ENCODE results near the gene TAF7. TPM values are rescaled to one million over a fixed set of nuclear protein-coding genes. Genes with fewer than 3 reads are reported as not detected.

Gene TAF7
- 10 to 100 TPM; 65.5 to 67.0 TPM for total RNA-seq

GRCh38 chr5:141320225-141321169 is at the start of gene TAF7:
TAF7 (minus strand) TSS chr5:141320784; CDS start chr5:141320044, 740 bp downstream.
- Mint-ChIP-seq H3K4me1 (ENCODE audit: low read depth) (peaks cover 33% of the 10 kb centered on the region), H3K27me3 (ENCODE audit: low read depth) (peaks cover 2% of the 10 kb centered on the region), H3K27ac (peak within 1 kb of the TSS; percentile 100), H3K9me3 (ENCODE audit: insufficient read depth) (peaks cover 53% of the 10 kb centered on the region), H3K36me3 (ENCODE audit: low read depth) (peaks cover 59% of the 10 kb centered on the region), H3K4me3 (peak within 1 kb of the TSS; percentile 99)
- POLR2A ChIA-PET, result interaction anchor here (0.6 to 1.8 kb wide), 20 partner anchors 9 to 640 kb away, joined by 3 to 14 read pairs (median 3); partner anchors contain the start of gene PCDHGA1
- ATAC-seq (peak; percentile 94), DNase-seq (peak; percentile 95)
- CTCF ChIA-PET, result interaction anchor here (0.7 to 4.5 kb wide), 40 partner anchors 9 to 630 kb away, joined by 3 to 33 read pairs (median 4); partner anchors contain the start of genes HARS1, PCDHB14, PCDHGA1 and PCDHGA10

- Mint-ChIP-seq H3K36me3 (ENCODE audit: low read depth) (peaks cover 28% of the 10 kb centered on the region), H3K9me3 (ENCODE audit: insufficient read depth) (peaks cover 48% of the 10 kb centered on the region), H3K27me3 (ENCODE audit: low read depth) (peaks cover 56% of the 10 kb centered on the region), H3K27ac (no peak overlapping the region), H3K4me3 (peak overlapping the region; percentile 38), H3K4me1 (ENCODE audit: low read depth) (peaks cover 8% of the 10 kb centered on the region)
- ATAC-seq (no peak), DNase-seq (no peak)
- POLR2A ChIA-PET, result no interaction called here
- CTCF ChIA-PET, result no interaction called here
Measured at GRCh38 chr5:141366016-141366896, 45.7 kb upstream of the TAF7 start.

GRCh38 chr5:141363952-141364660 is 43.5 kb upstream of the TAF7 start, which contains the start of gene PCDHGA5:
PCDHGA5 (plus strand) TSS chr5:141364162; CDS start chr5:141364331, 169 bp downstream.
- peaks cover 37% of the 10 kb centered on the region for H3K36me3 Mint-ChIP-seq (ENCODE audit: low read depth)
- CTCF ChIA-PET, result interaction anchor here (1.0 to 1.2 kb wide), 6 partner anchors 22 to 57 kb away, joined by 3 to 5 read pairs (median 3); partner anchors contain the start of genes PCDHGA10, PCDHGA11, PCDHGB5 and TAF7

GRCh38 chr5:141362719-141363118 is 42.1 kb upstream of the TAF7 start:
- H3K9me3 Mint-ChIP-seq (ENCODE audit: insufficient read depth), result peaks cover 55% of the 10 kb centered on the region
- ATAC-seq, result no peak
- H3K4me1 Mint-ChIP-seq (ENCODE audit: low read depth), result peaks cover 2% of the 10 kb centered on the region
- DNase-seq, result no peak
- peaks cover 37% of the 10 kb centered on the region for H3K36me3 Mint-ChIP-seq (ENCODE audit: low read depth)
- H3K27ac Mint-ChIP-seq, result no peak overlapping the region
- no peak overlapping the region for H3K4me3 Mint-ChIP-seq
- ChIA-PET POLR2A (interaction anchor here (1.2 kb wide), 1 partner anchor 42 kb away, joined by 3 read pairs; the partner anchor contains the start of gene TAF7), CTCF (no interaction called here)
- H3K27me3 Mint-ChIP-seq (ENCODE audit: low read depth), result peaks cover 53% of the 10 kb centered on the region

More at GRCh38 chr5:141363952-141364660, 43.5 kb upstream of the TAF7 start, which contains the start of gene PCDHGA5:
- peak within 1 kb of the TSS; percentile 46 for H3K27ac Mint-ChIP-seq
- POLR2A ChIA-PET, result no interaction called here
- DNase-seq, result no peak
- ATAC-seq, result no peak
- H3K4me3 Mint-ChIP-seq, result peak within 1 kb of the TSS; percentile 28
- H3K4me1 Mint-ChIP-seq (ENCODE audit: low read depth), result peaks cover 2% of the 10 kb centered on the region
- peaks cover 55% of the 10 kb centered on the region for H3K9me3 Mint-ChIP-seq (ENCODE audit: insufficient read depth)
- peaks cover 51% of the 10 kb centered on the region for H3K27me3 Mint-ChIP-seq (ENCODE audit: low read depth)

- no peak overlapping the region for H3K27ac Mint-ChIP-seq
- peaks cover 35% of the 10 kb centered on the region for H3K36me3 Mint-ChIP-seq (ENCODE audit: low read depth)
- peaks cover 45% of the 10 kb centered on the region for H3K9me3 Mint-ChIP-seq (ENCODE audit: insufficient read depth)
- CTCF ChIA-PET, result interaction anchor here (0.8 to 1.3 kb wide), 4 partner anchors 10 to 203 kb away, joined by 3 to 8 read pairs (median 4); partner anchors contain the start of genes PCDHGA10, PCDHGB1 and TAF7
- DNase-seq (no peak), ATAC-seq (no peak)
- peaks cover 47% of the 10 kb centered on the region for H3K27me3 Mint-ChIP-seq (ENCODE audit: low read depth)
- POLR2A ChIA-PET, result no interaction called here
- H3K4me3 Mint-ChIP-seq, result peak overlapping the region; percentile 6
- H3K4me1 Mint-ChIP-seq (ENCODE audit: low read depth), result peaks cover 2% of the 10 kb centered on the region
Measured at GRCh38 chr5:141360685-141361084, 40.1 kb upstream of the TAF7 start.

- DNase-seq (peak; percentile 36), ATAC-seq (peak; percentile 55)
- POLR2A ChIA-PET, result no interaction called here
- CTCF ChIA-PET, result interaction anchor here (0.7 to 1.6 kb wide), 12 partner anchors 10 to 204 kb away, joined by 3 to 8 read pairs (median 4); partner anchors contain the start of genes PCDHGA10, PCDHGA12, PCDHGA3 and PCDHGB1
- peaks cover 2% of the 10 kb centered on the region for H3K4me1 Mint-ChIP-seq (ENCODE audit: low read depth)
- H3K27ac Mint-ChIP-seq, result no peak within 1 kb of the TSS
- peaks cover 44% of the 10 kb centered on the region for H3K27me3 Mint-ChIP-seq (ENCODE audit: low read depth)
- peaks cover 38% of the 10 kb centered on the region for H3K9me3 Mint-ChIP-seq (ENCODE audit: insufficient read depth)
- H3K36me3 Mint-ChIP-seq (ENCODE audit: low read depth), result peaks cover 29% of the 10 kb centered on the region
- peak within 1 kb of the TSS; percentile 54 for H3K4me3 Mint-ChIP-seq
Measured at GRCh38 chr5:141359790-141360426, 39.3 kb upstream of the TAF7 start, which contains the start of gene PCDHGB2. PCDHGB2 (plus strand) TSS chr5:141359994; CDS start chr5:141360136, 142 bp downstream.

- ATAC-seq (no peak), DNase-seq (no peak)
- H3K4me3 Mint-ChIP-seq, result no peak overlapping the region
- peaks cover 30% of the 10 kb centered on the region for H3K27me3 Mint-ChIP-seq (ENCODE audit: low read depth)
- H3K27ac Mint-ChIP-seq, result no peak overlapping the region
- H3K9me3 Mint-ChIP-seq (ENCODE audit: insufficient read depth), result peaks cover 22% of the 10 kb centered on the region
- ChIA-PET CTCF (no interaction called here), POLR2A (no interaction called here)
- peaks cover 13% of the 10 kb centered on the region for H3K36me3 Mint-ChIP-seq (ENCODE audit: low read depth)
- H3K4me1 Mint-ChIP-seq (ENCODE audit: low read depth), result peaks cover 2% of the 10 kb centered on the region
Measured at GRCh38 chr5:141356950-141357349, 36.4 kb upstream of the TAF7 start.

GRCh38 chr5:141356133-141356532 is 35.5 kb upstream of the TAF7 start:
- Mint-ChIP-seq H3K27ac (no peak overlapping the region), H3K36me3 (ENCODE audit: low read depth) (peaks cover 10% of the 10 kb centered on the region), H3K9me3 (ENCODE audit: insufficient read depth) (peaks cover 17% of the 10 kb centered on the region), H3K4me1 (ENCODE audit: low read depth) (peaks cover 2% of the 10 kb centered on the region), H3K4me3 (no peak overlapping the region), H3K27me3 (ENCODE audit: low read depth) (peaks cover 31% of the 10 kb centered on the region)
- ATAC-seq (no peak), DNase-seq (no peak)
- CTCF ChIA-PET, result interaction anchor here (1.1 to 2.0 kb wide), 4 partner anchors 23 to 208 kb away, joined by 4 to 11 read pairs (median 6); partner anchors contain the start of gene TAF7
- POLR2A ChIA-PET, result no interaction called here

GRCh38 chr5:141355641-141356040 is 35.1 kb upstream of the TAF7 start:
- CTCF ChIA-PET, result interaction anchor here (1.1 to 2.0 kb wide), 6 partner anchors 22 to 208 kb away, joined by 4 to 11 read pairs (median 4); partner anchors contain the start of genes PCDHGA10 and TAF7
- peaks cover 2% of the 10 kb centered on the region for H3K4me1 Mint-ChIP-seq (ENCODE audit: low read depth)
- H3K9me3 Mint-ChIP-seq (ENCODE audit: insufficient read depth), result peaks cover 12% of the 10 kb centered on the region
- POLR2A ChIA-PET, result no interaction called here
- ATAC-seq, result no peak
- no peak overlapping the region for H3K4me3 Mint-ChIP-seq
- H3K27me3 Mint-ChIP-seq (ENCODE audit: low read depth), result peaks cover 28% of the 10 kb centered on the region
- no peak overlapping the region for H3K27ac Mint-ChIP-seq
- peaks cover 5% of the 10 kb centered on the region for H3K36me3 Mint-ChIP-seq (ENCODE audit: low read depth)
- DNase-seq, result no peak

- Mint-ChIP-seq H3K4me1 (ENCODE audit: low read depth) (peaks cover 2% of the 10 kb centered on the region), H3K27me3 (ENCODE audit: low read depth) (peaks cover 31% of the 10 kb centered on the region), H3K9me3 (ENCODE audit: insufficient read depth) (peaks cover 6% of the 10 kb centered on the region), H3K4me3 (no peak within 1 kb of the TSS), H3K27ac (no peak within 1 kb of the TSS), H3K36me3 (ENCODE audit: low read depth) (no peaks in the 10 kb centered on the region)
- ChIA-PET CTCF (interaction anchor here (1.0 to 2.0 kb wide), 7 partner anchors 22 to 523 kb away, joined by 3 to 11 read pairs (median 4); partner anchors contain the start of genes PCDHGA10 and TAF7), POLR2A (no interaction called here)
- DNase-seq (no peak), ATAC-seq (no peak)
Measured at GRCh38 chr5:141354900-141355469, 34.4 kb upstream of the TAF7 start, which contains the start of gene PCDHGA4. PCDHGA4 (plus strand) TSS chr5:141355021; CDS start chr5:141355108, 87 bp downstream.

All from activated CD8-positive, alpha-beta T cell treated with anti-CD3 and anti-CD28 coated beads, Interleukin-2, amount 10 ng/mL, durations not matched to agents 7 days and 5 days (primary cell).